PC-3 (cell line): ENCODE data around the gene C12orf50. TPM values are rescaled to one million over a fixed set of nuclear protein-coding genes. Genes with fewer than 3 reads are reported as not detected.
"Not testable (repeated sequence)": the region's sequence is repeated elsewhere in the genome, so short reads cannot be mapped to it uniquely, and the experiment has no call there.

Experiments used
- ATAC-seq: fragments of 200-7000 bp; cut with Tn5 transposase; 2 replicates; pipeline ENCODE4 v1.9.1; 2020; ENCODE audit warnings: mild to moderate bottlenecking, moderate library complexity
- BruUV-seq: library from RNA; stranded (reverse); fragments of 400-500 nt; replicated peaks from 2 replicates; lab custom pipeline; 2021; lab: Mats Ljungman, UMichigan
- CTCF ChIA-PET: fragments of 300-600 bp; sonication (Branson Sonifier 250); formaldehyde crosslinking; loops from one replicate; lab custom pipeline; 2022; ENCODE audit warnings: antibody characterized with exemption; lab: Charles Lee
- POLR2A ChIA-PET: fragments of 300-600 bp; sonication (Branson Sonifier 250); formaldehyde crosslinking; loops from one replicate; lab custom pipeline; 2022; ENCODE audit warnings: antibody characterized with exemption; ENCODE audit not compliant: unreplicated experiment; lab: Charles Lee
- DNase-seq: peaks from one replicate; pipeline ENCODE4 v3.0.0-alpha.2; 2015
- H2AFZ ChIP-seq: fragments of 300-600 bp; sonication (generic); 2 replicates; pipeline ENCODE4 v1.6.0; 2016; ENCODE audit warnings: antibody characterized with exemption, low read length
- H3F3A ChIP-seq: fragments of 300-600 bp; sonication (generic); one replicate; pipeline ENCODE4 v1.6.0; 2017; ENCODE audit warnings: antibody characterized with exemption, low read length, control low read depth, mild to moderate bottlenecking; ENCODE audit not compliant: unreplicated experiment
- H3K27ac ChIP-seq: fragments of 300-600 bp; sonication (generic); 2 replicates; pipeline ENCODE4 v1.5.1; 2016; ENCODE audit warnings: mild to moderate bottlenecking, low read length
- H3K27me3 ChIP-seq: fragments of 300-600 bp; sonication (generic); 2 replicates; pipeline ENCODE4 v1.6.1; 2016; ENCODE audit warnings: low read length, mixed read lengths
- H3K36me3 ChIP-seq: fragments of 300-600 bp; sonication (generic); 2 replicates; pipeline ENCODE4 v1.6.1; 2016; ENCODE audit warnings: low read depth, mixed run types, low read length, mixed read lengths
- H3K4me1 ChIP-seq: fragments of 300-600 bp; sonication (generic); 2 replicates; pipeline ENCODE4 v1.5.1; 2016; ENCODE audit warnings: low read length; ENCODE audit not compliant: insufficient read depth
- H3K4me2 ChIP-seq: fragments of 300-600 bp; sonication (generic); 2 replicates; pipeline ENCODE4 v1.6.0; 2016; ENCODE audit warnings: low read length
- H3K4me3 ChIP-seq: fragments of 300-600 bp; sonication (generic); 2 replicates; pipeline ENCODE4 v1.5.1; 2016; ENCODE audit warnings: mild to moderate bottlenecking, low read length, mixed read lengths
- H3K79me2 ChIP-seq: fragments of 300-600 bp; sonication (generic); 2 replicates; pipeline ENCODE4 v1.6.1; 2017; ENCODE audit warnings: low read length, mixed read lengths
- H3K9ac ChIP-seq: fragments of 300-600 bp; sonication (generic); 2 replicates; pipeline ENCODE4 v1.6.0; 2016; ENCODE audit warnings: mild to moderate bottlenecking, low read length
- H3K9me2 ChIP-seq: fragments of 300-600 bp; sonication (generic); replicated peaks from 2 replicates; pipeline ENCODE4 v1.6.1; 2016; ENCODE audit warnings: mixed run types, low read length, mixed read lengths
- H3K9me3 ChIP-seq: fragments of 300-600 bp; sonication (generic); 2 replicates; pipeline ENCODE4 v1.6.1; 2016; ENCODE audit warnings: low read length, mixed read lengths
- H4K20me1 ChIP-seq: fragments of 300-600 bp; sonication (generic); 2 replicates; pipeline ENCODE4 v1.6.1; 2016; ENCODE audit warnings: low read length, mixed read lengths
- EZH2 ChIP-seq: fragments of 300-600 bp; sonication (generic); IDR thresholded peaks from one replicate; pipeline ENCODE4 v1.6.1; 2017; ENCODE audit warnings: antibody characterized with exemption, mild to moderate bottlenecking, low read length; ENCODE audit not compliant: unreplicated experiment
- EZH2phosphoT487 ChIP-seq: fragments of 300-600 bp; sonication (generic); IDR thresholded peaks from 2 replicates; pipeline ENCODE4 v1.6.1; 2018; ENCODE audit warnings: mild to moderate bottlenecking, antibody characterized with exemption, low read length, borderline replicate concordance
- intact Hi-C: fragments of 100-400 bp; cut with micrococcal nuclease; formaldehyde crosslinking; loops from 2 replicates; pipeline ENCODE4 v1.9.0; 2023
- total RNA-seq: library from RNA; depleted of rRNA; stranded (reverse); fragments of >200 nt; gene quantifications from 2 replicates; pipeline ENCODE4 v1.2.3, GENCODE V29; 2014
- TF ChIP-seq, protein P1 (sequence below): fragments of 300-600 bp; sonication (generic); conservative IDR thresholded peaks from 2 replicates; pipeline ENCODE4 v1.5.1; 2017; ENCODE audit warnings: antibody characterized with exemption, low read depth, mild to moderate bottlenecking, low read length

Gene C12orf50
- total RNA-seq, 1 experiment from 2014 or later = not detected

DNA sequence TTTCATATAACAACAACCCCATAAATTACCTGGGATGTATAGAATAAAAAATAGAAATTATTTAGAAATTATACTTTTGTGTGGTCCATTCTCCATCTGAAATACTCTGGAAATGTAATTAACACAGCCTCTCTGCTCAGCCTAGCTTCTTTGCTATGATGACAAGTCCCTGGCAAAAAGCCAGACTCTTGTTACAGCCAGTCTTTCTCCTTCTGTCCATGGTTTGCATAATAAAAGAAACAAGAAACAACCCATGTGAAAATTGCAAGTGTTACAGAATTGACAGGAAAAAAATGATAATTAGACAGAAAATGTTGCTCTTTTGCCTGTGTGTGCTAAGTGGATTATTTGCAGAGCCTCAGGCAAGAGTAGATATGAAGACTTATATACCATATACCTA lies 61.3 kb downstream of the C12orf50 start:
- Histone ChIP-seq H3K4me3 (no peak overlapping the region), H3K4me1 (no peaks in the 10 kb centered on the region), H3K36me3 (no peaks in the 10 kb centered on the region), H2AFZ (no peak overlapping the region), H3K27me3 (no peaks in the 10 kb centered on the region), H3K27ac (no peak overlapping the region), H3K9me2 (no peaks in the 10 kb centered on the region), H3F3A (no peaks in the 10 kb centered on the region), H3K4me2 (no peak overlapping the region), H3K79me2 (no peaks in the 10 kb centered on the region), H4K20me1 (no peaks in the 10 kb centered on the region), H3K9ac (no peak overlapping the region), H3K9me3 (peaks cover 10% of the 10 kb centered on the region)
- CTCF ChIA-PET = no interaction called here
- POLR2A ChIA-PET = no interaction called here
- no peak for DNase-seq
- intact Hi-C loops = no loop called here
- BruUV-seq = no TSS peak
- TF ChIP-seq, protein P1, sequence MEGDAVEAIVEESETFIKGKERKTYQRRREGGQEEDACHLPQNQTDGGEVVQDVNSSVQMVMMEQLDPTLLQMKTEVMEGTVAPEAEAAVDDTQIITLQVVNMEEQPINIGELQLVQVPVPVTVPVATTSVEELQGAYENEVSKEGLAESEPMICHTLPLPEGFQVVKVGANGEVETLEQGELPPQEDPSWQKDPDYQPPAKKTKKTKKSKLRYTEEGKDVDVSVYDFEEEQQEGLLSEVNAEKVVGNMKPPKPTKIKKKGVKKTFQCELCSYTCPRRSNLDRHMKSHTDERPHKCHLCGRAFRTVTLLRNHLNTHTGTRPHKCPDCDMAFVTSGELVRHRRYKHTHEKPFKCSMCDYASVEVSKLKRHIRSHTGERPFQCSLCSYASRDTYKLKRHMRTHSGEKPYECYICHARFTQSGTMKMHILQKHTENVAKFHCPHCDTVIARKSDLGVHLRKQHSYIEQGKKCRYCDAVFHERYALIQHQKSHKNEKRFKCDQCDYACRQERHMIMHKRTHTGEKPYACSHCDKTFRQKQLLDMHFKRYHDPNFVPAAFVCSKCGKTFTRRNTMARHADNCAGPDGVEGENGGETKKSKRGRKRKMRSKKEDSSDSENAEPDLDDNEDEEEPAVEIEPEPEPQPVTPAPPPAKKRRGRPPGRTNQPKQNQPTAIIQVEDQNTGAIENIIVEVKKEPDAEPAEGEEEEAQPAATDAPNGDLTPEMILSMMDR = no peak
- TF ChIP-seq EZH2 (no peak), EZH2phosphoT487 (no peak)
- no peak for ATAC-seq

DNA sequence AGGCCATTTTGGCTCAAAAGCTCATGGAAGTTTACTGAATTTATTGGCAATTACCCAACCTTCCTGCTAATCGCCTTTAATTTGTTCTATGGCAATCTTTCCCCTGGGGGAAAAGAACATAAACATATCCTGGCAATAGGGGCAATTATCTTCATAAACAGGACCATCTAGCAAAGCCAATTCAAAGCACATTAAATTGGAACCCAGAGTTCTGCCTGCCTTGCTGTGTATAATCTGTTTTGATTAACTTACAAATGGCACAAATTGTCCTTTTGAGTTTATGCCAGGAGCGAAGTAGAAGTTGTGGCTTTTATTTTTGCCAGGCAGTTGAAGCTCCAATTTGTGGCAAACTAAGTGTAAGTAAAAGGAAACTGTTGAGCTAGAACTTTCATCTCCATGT lies 68.6 kb downstream of the C12orf50 start:
- H4K20me1 ChIP-seq = no peaks in the 10 kb centered on the region
- no peak overlapping the region for H3K4me2 ChIP-seq
- no peaks in the 10 kb centered on the region for H3K27me3 ChIP-seq
- ChIA-PET CTCF (no interaction called here), POLR2A (no interaction called here)
- intact Hi-C loops = no loop called here
- H3K9ac ChIP-seq = no peak overlapping the region
- TF ChIP-seq EZH2 = no peak
- TF ChIP-seq, protein P1 = no peak
- no peak for TF ChIP-seq EZH2phosphoT487
- peaks cover 15% of the 10 kb centered on the region for H3K9me3 ChIP-seq
- no peak overlapping the region for H2AFZ ChIP-seq
- H3K9me2 ChIP-seq = no peaks in the 10 kb centered on the region
- H3K79me2 ChIP-seq = no peaks in the 10 kb centered on the region
- no peak overlapping the region for H3K27ac ChIP-seq
- no peaks in the 10 kb centered on the region for H3K4me1 ChIP-seq
- H3K36me3 ChIP-seq = no peaks in the 10 kb centered on the region
- DNase-seq = no peak
- no TSS peak for BruUV-seq
- no peaks in the 10 kb centered on the region for H3F3A ChIP-seq
- H3K4me3 ChIP-seq = no peak overlapping the region
- ATAC-seq = no peak

DNA sequence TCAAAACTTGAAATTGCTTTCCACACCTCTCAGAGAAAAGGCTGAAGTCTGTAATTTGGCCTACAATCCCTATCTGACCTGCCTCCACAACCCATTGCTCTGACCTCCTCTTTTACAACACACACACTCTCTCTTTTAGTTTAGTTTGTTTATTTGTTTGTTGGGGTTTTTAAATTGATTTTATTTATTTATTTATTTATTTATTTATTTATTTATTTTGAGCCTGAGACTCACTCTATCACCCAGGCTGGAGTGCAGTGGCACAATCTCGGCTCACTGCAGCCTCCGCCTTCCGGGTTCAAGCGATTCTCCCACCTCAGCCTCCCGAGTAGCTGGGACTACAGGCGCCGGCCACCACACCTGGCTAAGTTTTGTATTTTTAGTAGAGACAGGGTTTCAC lies 75.2 kb downstream of the C12orf50 start:
- DNase-seq, H3K9me2 ChIP-seq, H3K36me3 ChIP-seq, POLR2A ChIA-PET, H3K4me3 ChIP-seq, ATAC-seq, H3K4me1 ChIP-seq, H4K20me1 ChIP-seq, H3K79me2 ChIP-seq, CTCF ChIA-PET, H3F3A ChIP-seq, H3K27ac ChIP-seq, H3K9me3 ChIP-seq, BruUV-seq, H3K9ac ChIP-seq, H3K27me3 ChIP-seq, H2AFZ ChIP-seq, H3K4me2 ChIP-seq: not testable (repeated sequence)
- intact Hi-C loops = loop anchor here (5.0 to 10.0 kb wide), 6 partner anchors 101 to 1997 kb away; partner anchors contain the start of gene MGAT4C
